ENCODE measurements around the gene SRGAP1. TPM values are rescaled to one million over a fixed set of nuclear protein-coding genes. Genes with fewer than 3 reads are reported as not detected.

Gene SRGAP1
- polyA plus RNA-seq, 1 experiment = 24.9 TPM

DNA sequence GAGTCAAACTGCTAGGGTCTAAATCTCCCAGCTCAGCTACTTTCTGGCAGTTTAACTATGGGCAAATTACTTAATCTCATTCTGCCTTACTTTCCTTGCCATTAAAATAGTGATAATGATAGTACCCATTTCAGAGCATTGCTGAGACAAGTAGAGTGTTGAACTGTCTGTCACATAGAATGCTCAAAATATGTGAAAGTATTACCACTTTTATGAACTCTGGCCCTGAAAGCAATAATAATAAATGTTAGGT is 19.9 kb downstream of the SRGAP1 start:
- POLR2A ChIA-PET = no interaction called here
- Histone ChIP-seq H3K9me3 (ENCODE audit: control insufficient read depth, insufficient read depth, low read length) (no peaks in the 10 kb centered on the region), H3K27ac (ENCODE audit: low read depth, low read length) (no peak overlapping the region), H3K27me3 (ENCODE audit: control insufficient read depth, insufficient read depth, low read length) (no peaks in the 10 kb centered on the region), H3K4me3 (ENCODE audit: low read depth, low read length) (no peak overlapping the region)
- no peak for DNase-seq (ENCODE audit: low read depth, low spot score)
- TF ChIP-seq, protein P1, sequence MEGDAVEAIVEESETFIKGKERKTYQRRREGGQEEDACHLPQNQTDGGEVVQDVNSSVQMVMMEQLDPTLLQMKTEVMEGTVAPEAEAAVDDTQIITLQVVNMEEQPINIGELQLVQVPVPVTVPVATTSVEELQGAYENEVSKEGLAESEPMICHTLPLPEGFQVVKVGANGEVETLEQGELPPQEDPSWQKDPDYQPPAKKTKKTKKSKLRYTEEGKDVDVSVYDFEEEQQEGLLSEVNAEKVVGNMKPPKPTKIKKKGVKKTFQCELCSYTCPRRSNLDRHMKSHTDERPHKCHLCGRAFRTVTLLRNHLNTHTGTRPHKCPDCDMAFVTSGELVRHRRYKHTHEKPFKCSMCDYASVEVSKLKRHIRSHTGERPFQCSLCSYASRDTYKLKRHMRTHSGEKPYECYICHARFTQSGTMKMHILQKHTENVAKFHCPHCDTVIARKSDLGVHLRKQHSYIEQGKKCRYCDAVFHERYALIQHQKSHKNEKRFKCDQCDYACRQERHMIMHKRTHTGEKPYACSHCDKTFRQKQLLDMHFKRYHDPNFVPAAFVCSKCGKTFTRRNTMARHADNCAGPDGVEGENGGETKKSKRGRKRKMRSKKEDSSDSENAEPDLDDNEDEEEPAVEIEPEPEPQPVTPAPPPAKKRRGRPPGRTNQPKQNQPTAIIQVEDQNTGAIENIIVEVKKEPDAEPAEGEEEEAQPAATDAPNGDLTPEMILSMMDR (IDR thresholded peaks at IDR 0.05; ENCODE audit: low read depth, low read length) = no peak
- CTCF ChIA-PET = no interaction called here

DNA sequence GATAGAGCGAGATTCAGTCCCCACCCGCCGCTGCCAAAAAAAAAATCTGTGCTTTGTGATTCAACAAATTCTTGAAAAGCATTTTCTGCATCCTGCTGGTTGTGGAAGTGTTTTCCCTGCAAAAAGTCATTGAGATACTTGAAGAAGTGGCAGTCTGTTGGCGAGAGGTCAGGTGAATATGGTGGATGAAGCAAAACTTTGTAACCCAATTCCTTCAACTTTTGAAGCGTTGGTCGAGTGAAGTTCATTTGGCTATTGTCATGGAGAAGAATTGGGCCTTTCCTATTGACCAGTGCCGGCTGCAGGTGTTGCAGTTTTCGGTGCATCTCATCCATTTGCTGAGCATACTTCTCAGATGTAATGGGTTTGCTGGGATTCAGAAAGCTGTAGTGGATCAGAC is 20.9 kb downstream of the SRGAP1 start:
- no peak for DNase-seq (ENCODE audit: low read depth, low spot score)
- no peaks in the 10 kb centered on the region for H3K9me3 ChIP-seq (ENCODE audit: control insufficient read depth, insufficient read depth, low read length)
- POLR2A ChIA-PET = no interaction called here
- no peak overlapping the region for H3K4me3 ChIP-seq (ENCODE audit: low read depth, low read length)
- CTCF ChIA-PET = no interaction called here
- TF ChIP-seq, protein P1 (IDR thresholded peaks at IDR 0.05; ENCODE audit: low read depth, low read length) = no peak
- no peaks in the 10 kb centered on the region for H3K27me3 ChIP-seq (ENCODE audit: control insufficient read depth, insufficient read depth, low read length)
- no peak overlapping the region for H3K27ac ChIP-seq (ENCODE audit: low read depth, low read length)

DNA sequence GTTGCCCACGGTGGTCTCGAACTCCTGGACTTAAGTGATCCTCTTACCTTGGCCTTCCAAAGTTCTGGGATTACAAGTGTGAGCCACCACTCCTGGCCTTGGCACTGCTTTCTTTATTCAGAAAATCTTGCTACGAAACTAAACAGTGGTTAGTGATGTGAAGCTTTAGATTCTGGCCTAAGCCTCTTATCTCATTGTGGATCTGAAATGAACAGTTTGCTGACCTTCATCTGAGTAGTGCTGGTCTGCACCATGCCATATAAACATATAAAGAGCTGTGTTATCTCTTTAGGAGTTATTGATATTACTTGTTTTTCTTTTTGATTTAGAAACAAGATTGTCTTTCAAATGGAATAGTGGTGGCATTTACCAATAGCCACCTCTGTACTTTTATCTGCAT is 22.6 kb downstream of the SRGAP1 start:
- no peak overlapping the region for H3K27ac ChIP-seq (ENCODE audit: low read depth, low read length)
- no peaks in the 10 kb centered on the region for H3K9me3 ChIP-seq (ENCODE audit: control insufficient read depth, insufficient read depth, low read length)
- TF ChIP-seq, protein P1 (IDR thresholded peaks at IDR 0.05; ENCODE audit: low read depth, low read length) = no peak
- DNase-seq (ENCODE audit: low read depth, low spot score) = no peak
- ChIA-PET POLR2A (no interaction called here), CTCF (interaction anchor here (1.4 kb wide), 1 partner anchor 389 kb away, joined by 4 read pairs; no protein-coding TSS in a partner anchor)
- no peak overlapping the region for H3K4me3 ChIP-seq (ENCODE audit: low read depth, low read length)
- no peaks in the 10 kb centered on the region for H3K27me3 ChIP-seq (ENCODE audit: control insufficient read depth, insufficient read depth, low read length)

DNA sequence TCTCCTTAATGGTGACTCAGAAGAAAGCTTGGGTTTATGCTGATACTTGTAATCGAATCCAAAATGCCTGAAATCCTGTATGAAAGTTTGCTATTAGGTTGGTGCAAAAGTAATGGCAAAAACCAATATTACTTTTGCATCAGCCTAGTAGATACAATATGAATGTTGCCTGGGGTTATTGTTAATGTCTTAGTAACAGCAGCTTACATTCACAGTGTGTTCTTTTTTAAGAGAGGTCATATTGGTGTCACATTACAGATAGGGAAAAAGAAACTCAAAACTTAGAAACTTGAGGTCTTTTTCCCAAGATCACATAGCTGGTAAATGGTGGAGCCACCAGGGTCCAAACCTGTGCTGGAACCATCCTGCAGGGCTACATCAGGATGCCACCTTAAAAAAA is 25.2 kb downstream of the SRGAP1 start:
- no peak overlapping the region for H3K27ac ChIP-seq (ENCODE audit: low read depth, low read length)
- POLR2A ChIA-PET = no interaction called here
- no peaks in the 10 kb centered on the region for H3K9me3 ChIP-seq (ENCODE audit: control insufficient read depth, insufficient read depth, low read length)
- no peak overlapping the region for H3K4me3 ChIP-seq (ENCODE audit: low read depth, low read length)
- DNase-seq (ENCODE audit: low read depth, low spot score) = no peak
- no peaks in the 10 kb centered on the region for H3K27me3 ChIP-seq (ENCODE audit: control insufficient read depth, insufficient read depth, low read length)
- TF ChIP-seq, protein P1 (IDR thresholded peaks at IDR 0.05; ENCODE audit: low read depth, low read length) = no peak
- CTCF ChIA-PET = no interaction called here

DNA sequence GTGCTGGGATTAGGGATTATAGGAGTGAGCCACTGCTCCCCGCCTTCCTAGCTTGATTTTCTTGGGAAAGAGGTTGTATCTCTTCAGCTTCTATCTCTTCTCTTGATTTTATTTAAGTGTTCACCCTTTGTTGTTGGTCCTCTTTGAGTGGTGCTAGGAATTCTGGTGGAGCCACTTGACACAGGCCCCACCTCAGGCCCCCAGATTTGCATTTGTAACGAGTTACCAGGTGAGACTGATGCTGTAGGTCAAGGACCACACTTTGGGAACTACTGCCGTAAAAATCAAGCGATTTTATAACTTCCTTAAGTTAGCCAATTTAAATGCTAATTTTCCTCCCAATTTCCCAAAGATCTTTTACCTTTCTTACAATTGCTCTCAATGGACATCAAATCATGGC is 26.3 kb downstream of the SRGAP1 start:
- POLR2A ChIA-PET = no interaction called here
- CTCF ChIA-PET = no interaction called here
- no peak for DNase-seq (ENCODE audit: low read depth, low spot score)
- H3K27ac ChIP-seq (ENCODE audit: low read depth, low read length) = no peak overlapping the region
- no peaks in the 10 kb centered on the region for H3K27me3 ChIP-seq (ENCODE audit: control insufficient read depth, insufficient read depth, low read length)
- TF ChIP-seq, protein P1 (IDR thresholded peaks at IDR 0.05; ENCODE audit: low read depth, low read length) = no peak
- H3K9me3 ChIP-seq (ENCODE audit: control insufficient read depth, insufficient read depth, low read length) = no peaks in the 10 kb centered on the region
- H3K4me3 ChIP-seq (ENCODE audit: low read depth, low read length) = no peak overlapping the region

Measured in AG04450 (cell line).